Activated naive CD8-positive, alpha-beta T cell treated with anti-CD3 and anti-CD28 coated beads, Interleukin-2, amount 50 U/mL, for 24 hours (primary cell): ENCODE measurements around the gene EGR2.

Source experiments
- ATAC-seq: fragments of 150-1000 bp; cut with Tn5 transposase; one replicate; pipeline ENCODE4 v1.10.0; 2021
- DNase-seq: peaks from one replicate; pipeline ENCODE4 v3.0.0; 2021
- H3K27ac Mint-ChIP-seq: one replicate; pipeline ENCODE4 v1.8.0; 2021; ENCODE audit warnings: mild to moderate bottlenecking, mixed read lengths
- H3K27me3 Mint-ChIP-seq: one replicate; pipeline ENCODE4 v1.8.0; 2021; ENCODE audit warnings: mixed read lengths
- H3K36me3 Mint-ChIP-seq: one replicate; pipeline ENCODE4 v1.8.0; 2021; ENCODE audit warnings: low read depth, mixed read lengths
- H3K4me1 Mint-ChIP-seq: one replicate; pipeline ENCODE4 v1.8.0; 2021; ENCODE audit warnings: mixed read lengths
- H3K4me3 Mint-ChIP-seq: one replicate; pipeline ENCODE4 v1.8.0; 2021; ENCODE audit warnings: mild to moderate bottlenecking, moderate library complexity, mixed read lengths
- H3K9me3 Mint-ChIP-seq: one replicate; pipeline ENCODE4 v1.8.0; 2021; ENCODE audit warnings: mixed read lengths

The EGR2 gene

GRCh38 chr10:62813453-62813852, 2.7 kb downstream of the EGR2 start:
- H3K4me1 Mint-ChIP-seq, result peaks cover 79% of the 10 kb centered on the region
- DNase-seq (no peak), ATAC-seq (no peak)
- peak overlapping the region; percentile 100 for H3K27ac Mint-ChIP-seq
- H3K36me3 Mint-ChIP-seq, result peaks cover 67% of the 10 kb centered on the region
- no peaks in the 10 kb centered on the region for H3K9me3 Mint-ChIP-seq
- H3K27me3 Mint-ChIP-seq, result peaks cover 3% of the 10 kb centered on the region
- H3K4me3 Mint-ChIP-seq, result peak overlapping the region; percentile 94

GRCh38 chr10:62812672-62813439, 3.3 kb downstream of the EGR2 start:
- ATAC-seq (no peak), DNase-seq (no peak)
- H3K4me3 Mint-ChIP-seq, result peak overlapping the region; percentile 94
- H3K27me3 Mint-ChIP-seq, result peaks cover 3% of the 10 kb centered on the region
- H3K4me1 Mint-ChIP-seq, result peaks cover 81% of the 10 kb centered on the region
- peak overlapping the region; percentile 100 for H3K27ac Mint-ChIP-seq
- peaks cover 73% of the 10 kb centered on the region for H3K36me3 Mint-ChIP-seq
- no peaks in the 10 kb centered on the region for H3K9me3 Mint-ChIP-seq

GRCh38 chr10:62811159-62811875, 4.8 kb downstream of the EGR2 start:
- DNase-seq, result peak; percentile 82
- ATAC-seq, result peak; percentile 76
- peaks cover 3% of the 10 kb centered on the region for H3K27me3 Mint-ChIP-seq
- H3K4me3 Mint-ChIP-seq, result peak overlapping the region; percentile 94
- H3K4me1 Mint-ChIP-seq, result peaks cover 89% of the 10 kb centered on the region
- H3K9me3 Mint-ChIP-seq, result no peaks in the 10 kb centered on the region
- peak overlapping the region; percentile 100 for H3K27ac Mint-ChIP-seq
- peaks cover 88% of the 10 kb centered on the region for H3K36me3 Mint-ChIP-seq

GRCh38 chr10:62810156-62810902, 5.8 kb downstream of the EGR2 start:
- H3K9me3 Mint-ChIP-seq, result no peaks in the 10 kb centered on the region
- ATAC-seq (no peak), DNase-seq (no peak)
- H3K27me3 Mint-ChIP-seq, result no peaks in the 10 kb centered on the region
- H3K36me3 Mint-ChIP-seq, result peaks cover 84% of the 10 kb centered on the region
- peak overlapping the region; percentile 100 for H3K27ac Mint-ChIP-seq
- peaks cover 86% of the 10 kb centered on the region for H3K4me1 Mint-ChIP-seq
- peak overlapping the region; percentile 94 for H3K4me3 Mint-ChIP-seq

- H3K36me3 Mint-ChIP-seq, result peaks cover 46% of the 10 kb centered on the region
These were observed 9.9 kb downstream of the EGR2 start for GRCh38 chr10:62806251-62806650.

GRCh38 chr10:62805231-62806099, 10.7 kb downstream of the EGR2 start:
- Mint-ChIP-seq H3K4me1 (peaks cover 53% of the 10 kb centered on the region), H3K4me3 (peak overlapping the region; percentile 90), H3K27me3 (no peaks in the 10 kb centered on the region), H3K27ac (peak overlapping the region; percentile 82), H3K36me3 (peaks cover 38% of the 10 kb centered on the region), H3K9me3 (no peaks in the 10 kb centered on the region)
- ATAC-seq, result peak; percentile 1
- peak; percentile 28 for DNase-seq

More at GRCh38 chr10:62806251-62806650, 9.9 kb downstream of the EGR2 start:
- Mint-ChIP-seq H3K9me3 (no peaks in the 10 kb centered on the region), H3K4me3 (peak overlapping the region; percentile 90), H3K27ac (peak overlapping the region; percentile 82), H3K27me3 (no peaks in the 10 kb centered on the region), H3K4me1 (peaks cover 61% of the 10 kb centered on the region)
- ATAC-seq (no peak), DNase-seq (no peak)

GRCh38 chr10:62804356-62805230, 11.6 kb downstream of the EGR2 start, which contains the start of gene ADO:
Gene ADO (plus strand): TSS chr10:62804720. CDS start chr10:62805060, 340 bp downstream.
- peak within 1 kb of the TSS; percentile 99 for H3K27ac Mint-ChIP-seq
- peak within 1 kb of the TSS; percentile 90 for H3K4me3 Mint-ChIP-seq
- peak; percentile 95 for ATAC-seq
- no peaks in the 10 kb centered on the region for H3K9me3 Mint-ChIP-seq
- peaks cover 31% of the 10 kb centered on the region for H3K36me3 Mint-ChIP-seq
- H3K27me3 Mint-ChIP-seq, result no peaks in the 10 kb centered on the region
- peaks cover 44% of the 10 kb centered on the region for H3K4me1 Mint-ChIP-seq
- peak; percentile 81 for DNase-seq

GRCh38 chr10:62803724-62804355, 12.3 kb downstream of the EGR2 start:
- no peak for DNase-seq
- peak overlapping the region; percentile 99 for H3K27ac Mint-ChIP-seq
- ATAC-seq, result no peak
- peak overlapping the region; percentile 90 for H3K4me3 Mint-ChIP-seq
- no peaks in the 10 kb centered on the region for H3K9me3 Mint-ChIP-seq
- peaks cover 38% of the 10 kb centered on the region for H3K4me1 Mint-ChIP-seq
- peaks cover 4% of the 10 kb centered on the region for H3K27me3 Mint-ChIP-seq
- H3K36me3 Mint-ChIP-seq, result peaks cover 29% of the 10 kb centered on the region

GRCh38 chr10:62801871-62802270, 14.3 kb downstream of the EGR2 start:
- DNase-seq, result no peak
- Mint-ChIP-seq H3K27ac (no peak overlapping the region), H3K36me3 (peaks cover 10% of the 10 kb centered on the region), H3K9me3 (no peaks in the 10 kb centered on the region), H3K27me3 (peaks cover 17% of the 10 kb centered on the region), H3K4me3 (no peak overlapping the region), H3K4me1 (peaks cover 19% of the 10 kb centered on the region)
- no peak for ATAC-seq

GRCh38 chr10:62796896-62797295, 19.3 kb downstream of the EGR2 start:
- DNase-seq, result no peak
- ATAC-seq, result no peak
- Mint-ChIP-seq H3K27ac (no peak overlapping the region), H3K27me3 (peaks cover 30% of the 10 kb centered on the region), H3K9me3 (no peaks in the 10 kb centered on the region), H3K36me3 (no peaks in the 10 kb centered on the region), H3K4me1 (peaks cover 2% of the 10 kb centered on the region), H3K4me3 (no peak overlapping the region)

- Mint-ChIP-seq H3K4me3 (no peak overlapping the region), H3K27ac (no peak overlapping the region), H3K36me3 (no peaks in the 10 kb centered on the region), H3K9me3 (no peaks in the 10 kb centered on the region), H3K27me3 (peaks cover 30% of the 10 kb centered on the region), H3K4me1 (peaks cover 2% of the 10 kb centered on the region)
- DNase-seq (no peak), ATAC-seq (no peak)
These were observed 20.4 kb downstream of the EGR2 start for GRCh38 chr10:62795762-62796161.

- H3K9me3 Mint-ChIP-seq, result no peaks in the 10 kb centered on the region
- H3K27ac Mint-ChIP-seq, result no peak overlapping the region
- peaks cover 2% of the 10 kb centered on the region for H3K4me1 Mint-ChIP-seq
- H3K36me3 Mint-ChIP-seq, result no peaks in the 10 kb centered on the region
- ATAC-seq (no peak), DNase-seq (no peak)
- no peak overlapping the region for H3K4me3 Mint-ChIP-seq
- peaks cover 30% of the 10 kb centered on the region for H3K27me3 Mint-ChIP-seq
These were observed 21.1 kb downstream of the EGR2 start for GRCh38 chr10:62795100-62795499.

- Mint-ChIP-seq H3K36me3 (no peaks in the 10 kb centered on the region), H3K27ac (no peak overlapping the region), H3K4me1 (peaks cover 2% of the 10 kb centered on the region), H3K9me3 (no peaks in the 10 kb centered on the region), H3K4me3 (no peak overlapping the region), H3K27me3 (peaks cover 30% of the 10 kb centered on the region)
- ATAC-seq (no peak), DNase-seq (no peak)
These were observed 21.9 kb downstream of the EGR2 start for GRCh38 chr10:62794306-62794705.
